ENCODE results near the gene MRPL37. TPM values are rescaled to one million over a fixed set of nuclear protein-coding genes. Genes with fewer than 3 reads are reported as not detected.

The MRPL37 gene
- total RNA-seq, 1 donor from 2014 or later, result 42.6 TPM

- TF ChIP-seq, protein P1, sequence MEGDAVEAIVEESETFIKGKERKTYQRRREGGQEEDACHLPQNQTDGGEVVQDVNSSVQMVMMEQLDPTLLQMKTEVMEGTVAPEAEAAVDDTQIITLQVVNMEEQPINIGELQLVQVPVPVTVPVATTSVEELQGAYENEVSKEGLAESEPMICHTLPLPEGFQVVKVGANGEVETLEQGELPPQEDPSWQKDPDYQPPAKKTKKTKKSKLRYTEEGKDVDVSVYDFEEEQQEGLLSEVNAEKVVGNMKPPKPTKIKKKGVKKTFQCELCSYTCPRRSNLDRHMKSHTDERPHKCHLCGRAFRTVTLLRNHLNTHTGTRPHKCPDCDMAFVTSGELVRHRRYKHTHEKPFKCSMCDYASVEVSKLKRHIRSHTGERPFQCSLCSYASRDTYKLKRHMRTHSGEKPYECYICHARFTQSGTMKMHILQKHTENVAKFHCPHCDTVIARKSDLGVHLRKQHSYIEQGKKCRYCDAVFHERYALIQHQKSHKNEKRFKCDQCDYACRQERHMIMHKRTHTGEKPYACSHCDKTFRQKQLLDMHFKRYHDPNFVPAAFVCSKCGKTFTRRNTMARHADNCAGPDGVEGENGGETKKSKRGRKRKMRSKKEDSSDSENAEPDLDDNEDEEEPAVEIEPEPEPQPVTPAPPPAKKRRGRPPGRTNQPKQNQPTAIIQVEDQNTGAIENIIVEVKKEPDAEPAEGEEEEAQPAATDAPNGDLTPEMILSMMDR (IDR thresholded peaks at IDR 0.05; ENCODE audit: insufficient read depth, low read length, severe bottlenecking), result no peak
- FAIRE-seq (no peak), DNase-seq (ENCODE audit: low read depth) (no peak)
- Histone ChIP-seq H3K27me3 (ENCODE audit: control insufficient read depth, insufficient read depth, low read length) (no peaks in the 10 kb centered on the region), H3K4me3 (ENCODE audit: low read depth, low read length) (no peak overlapping the region), H3K36me3 (ENCODE audit: control insufficient read depth, insufficient read depth, low read length) (no peaks in the 10 kb centered on the region)
Observed at GRCh38 chr1:54180701-54181360, 19.1 kb upstream of the MRPL37 start.

DNA sequence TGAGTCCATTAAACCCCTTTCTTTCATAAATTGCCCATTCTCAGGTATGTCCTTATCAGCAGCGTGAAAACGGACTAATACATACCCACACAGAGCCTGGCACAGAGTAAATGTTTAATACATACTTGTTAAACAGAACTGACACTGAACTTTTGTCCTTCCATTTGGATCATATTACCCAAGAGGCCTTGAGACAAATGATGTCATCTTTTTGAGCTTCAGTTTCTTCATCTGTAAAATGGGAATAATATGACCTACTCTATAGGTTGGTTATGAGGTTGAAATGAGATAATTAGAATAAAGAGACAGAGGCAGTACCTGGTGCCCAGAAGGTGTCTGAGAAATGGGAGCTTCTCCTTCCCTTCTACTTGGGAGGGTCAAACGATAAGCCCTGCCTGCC lies 13.9 kb upstream of the MRPL37 start:
- no peak for FAIRE-seq
- TF ChIP-seq, protein P1 (IDR thresholded peaks at IDR 0.05; ENCODE audit: insufficient read depth, low read length, severe bottlenecking), result no peak
- no peak overlapping the region for H3K4me3 ChIP-seq (ENCODE audit: low read depth, low read length)
- H3K36me3 ChIP-seq (ENCODE audit: control insufficient read depth, insufficient read depth, low read length), result no peaks in the 10 kb centered on the region
- no peaks in the 10 kb centered on the region for H3K27me3 ChIP-seq (ENCODE audit: control insufficient read depth, insufficient read depth, low read length)
- DNase-seq (ENCODE audit: low read depth), result no peak

- FAIRE-seq (no peak), DNase-seq (ENCODE audit: low read depth) (no peak)
- H3K4me3 ChIP-seq (ENCODE audit: low read depth, low read length), result no peak overlapping the region
- H3K36me3 ChIP-seq (ENCODE audit: control insufficient read depth, insufficient read depth, low read length), result no peaks in the 10 kb centered on the region
- H3K27me3 ChIP-seq (ENCODE audit: control insufficient read depth, insufficient read depth, low read length), result no peaks in the 10 kb centered on the region
- TF ChIP-seq, protein P1 (IDR thresholded peaks at IDR 0.05; ENCODE audit: insufficient read depth, low read length, severe bottlenecking), result no peak
Observed at GRCh38 chr1:54188291-54188690, 11.7 kb upstream of the MRPL37 start.

DNA sequence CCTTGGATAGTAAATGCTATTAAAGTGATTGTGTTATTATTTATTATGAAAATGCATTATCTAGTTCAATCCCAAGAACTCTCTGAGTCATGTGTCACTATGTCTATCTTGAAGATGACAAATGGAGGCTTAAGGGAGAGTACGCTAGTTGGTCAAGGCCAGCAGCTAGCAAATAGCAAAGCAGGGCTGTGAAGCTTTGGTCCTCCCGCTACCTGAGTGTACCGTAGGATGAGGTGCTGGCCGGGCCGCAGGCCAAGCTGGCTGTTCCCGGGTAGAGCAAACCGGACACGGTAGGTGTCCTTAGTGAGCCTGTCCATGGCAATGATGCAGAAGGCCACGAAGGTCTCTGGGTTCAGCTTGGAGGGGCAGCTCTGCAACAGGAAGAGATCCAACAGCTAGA lies 9.4 kb upstream of the MRPL37 start:
- H3K27me3 ChIP-seq (ENCODE audit: control insufficient read depth, insufficient read depth, low read length), result no peaks in the 10 kb centered on the region
- no peak overlapping the region for H3K4me3 ChIP-seq (ENCODE audit: low read depth, low read length)
- H3K36me3 ChIP-seq (ENCODE audit: control insufficient read depth, insufficient read depth, low read length), result no peaks in the 10 kb centered on the region
- FAIRE-seq (no peak), DNase-seq (ENCODE audit: low read depth) (no peak)
- TF ChIP-seq, protein P1 (IDR thresholded peaks at IDR 0.05; ENCODE audit: insufficient read depth, low read length, severe bottlenecking), result no peak

GRCh38 chr1:54191525-54191924 lies 8.4 kb upstream of the MRPL37 start:
- no peaks in the 10 kb centered on the region for H3K27me3 ChIP-seq (ENCODE audit: control insufficient read depth, insufficient read depth, low read length)
- FAIRE-seq (no peak), DNase-seq (ENCODE audit: low read depth) (no peak)
- no peak overlapping the region for H3K4me3 ChIP-seq (ENCODE audit: low read depth, low read length)
- TF ChIP-seq, protein P1 (IDR thresholded peaks at IDR 0.05; ENCODE audit: insufficient read depth, low read length, severe bottlenecking), result no peak
- H3K36me3 ChIP-seq (ENCODE audit: control insufficient read depth, insufficient read depth, low read length), result no peaks in the 10 kb centered on the region

- Histone ChIP-seq H3K4me3 (ENCODE audit: low read depth, low read length) (no peak overlapping the region), H3K27me3 (ENCODE audit: control insufficient read depth, insufficient read depth, low read length) (no peaks in the 10 kb centered on the region), H3K36me3 (ENCODE audit: control insufficient read depth, insufficient read depth, low read length) (no peaks in the 10 kb centered on the region)
- FAIRE-seq (no peak), DNase-seq (ENCODE audit: low read depth) (no peak)
- TF ChIP-seq, protein P1 (IDR thresholded peaks at IDR 0.05; ENCODE audit: insufficient read depth, low read length, severe bottlenecking), result no peak
Observed at GRCh38 chr1:54193453-54193852, 6.5 kb upstream of the MRPL37 start.

Measured in bronchial epithelial cell (primary cell).